GM12801 (cell line): Measurements from ENCODE around the gene CACNA2D2.

ENCODE experiments used
- TF ChIP-seq, protein P1 (sequence below): IDR thresholded peaks from one replicate; pipeline ENCODE4 v1.5.1; 2011; ENCODE audit warnings: control low read depth; ENCODE audit not compliant: insufficient read length; ENCODE audit errors: extremely low read depth

Gene CACNA2D2

DNA sequence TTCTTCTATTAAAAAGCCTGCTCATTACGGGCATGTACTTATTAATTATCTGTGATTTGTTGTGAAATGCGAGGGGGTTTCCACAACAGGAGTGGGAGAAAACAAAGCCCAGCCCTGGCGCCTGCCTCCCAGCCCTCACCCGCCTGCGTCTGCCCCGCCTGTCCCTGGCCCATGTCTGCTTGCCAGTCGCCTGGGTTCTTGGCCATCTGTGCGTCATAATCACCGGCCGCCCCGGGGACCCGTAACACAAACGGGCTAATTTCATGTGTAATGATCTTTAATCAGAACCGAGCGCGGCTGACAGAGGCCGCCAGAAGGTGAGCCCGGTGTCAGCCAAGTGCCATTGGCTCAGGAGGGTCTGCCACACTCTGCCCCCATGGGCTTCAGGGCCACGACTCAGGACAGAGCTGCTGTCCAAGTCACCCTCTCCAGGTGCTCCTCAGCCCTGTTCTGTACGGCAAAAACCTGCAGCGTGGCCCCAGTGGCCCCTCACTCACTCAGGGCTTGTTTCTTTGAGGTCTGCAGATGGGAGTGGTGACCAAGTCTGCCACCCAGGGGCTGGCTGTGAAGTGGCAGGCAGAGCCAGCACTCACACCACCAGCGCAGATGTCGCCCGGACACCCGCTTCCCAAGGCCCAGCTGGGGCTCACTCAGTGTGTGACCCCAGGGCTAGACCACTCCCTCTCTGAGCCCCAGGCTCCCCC is 115.3 kb downstream of the CACNA2D2 start:
- TF ChIP-seq, protein P1, sequence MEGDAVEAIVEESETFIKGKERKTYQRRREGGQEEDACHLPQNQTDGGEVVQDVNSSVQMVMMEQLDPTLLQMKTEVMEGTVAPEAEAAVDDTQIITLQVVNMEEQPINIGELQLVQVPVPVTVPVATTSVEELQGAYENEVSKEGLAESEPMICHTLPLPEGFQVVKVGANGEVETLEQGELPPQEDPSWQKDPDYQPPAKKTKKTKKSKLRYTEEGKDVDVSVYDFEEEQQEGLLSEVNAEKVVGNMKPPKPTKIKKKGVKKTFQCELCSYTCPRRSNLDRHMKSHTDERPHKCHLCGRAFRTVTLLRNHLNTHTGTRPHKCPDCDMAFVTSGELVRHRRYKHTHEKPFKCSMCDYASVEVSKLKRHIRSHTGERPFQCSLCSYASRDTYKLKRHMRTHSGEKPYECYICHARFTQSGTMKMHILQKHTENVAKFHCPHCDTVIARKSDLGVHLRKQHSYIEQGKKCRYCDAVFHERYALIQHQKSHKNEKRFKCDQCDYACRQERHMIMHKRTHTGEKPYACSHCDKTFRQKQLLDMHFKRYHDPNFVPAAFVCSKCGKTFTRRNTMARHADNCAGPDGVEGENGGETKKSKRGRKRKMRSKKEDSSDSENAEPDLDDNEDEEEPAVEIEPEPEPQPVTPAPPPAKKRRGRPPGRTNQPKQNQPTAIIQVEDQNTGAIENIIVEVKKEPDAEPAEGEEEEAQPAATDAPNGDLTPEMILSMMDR, result no peak

DNA sequence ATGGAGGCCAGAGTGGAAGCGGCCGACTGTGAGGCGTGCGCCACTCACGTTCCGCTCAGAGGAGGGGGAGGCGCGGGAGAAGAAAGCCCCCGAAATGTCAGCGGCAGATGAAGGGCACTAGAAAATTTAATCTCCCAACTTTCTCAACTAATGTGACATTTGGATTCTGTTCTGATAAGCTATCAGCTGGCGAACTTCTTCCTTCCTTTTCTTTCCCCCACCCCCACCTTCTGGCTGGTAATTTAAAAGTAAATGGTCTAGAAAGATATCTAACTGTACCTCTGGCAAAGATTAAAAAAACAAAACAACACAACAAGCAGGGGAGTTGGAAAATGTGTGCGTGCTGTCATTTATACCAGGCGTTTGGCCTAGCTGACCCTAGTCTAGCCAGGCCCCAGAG is 117.7 kb downstream of the CACNA2D2 start:
- TF ChIP-seq, protein P1, result no peak

DNA sequence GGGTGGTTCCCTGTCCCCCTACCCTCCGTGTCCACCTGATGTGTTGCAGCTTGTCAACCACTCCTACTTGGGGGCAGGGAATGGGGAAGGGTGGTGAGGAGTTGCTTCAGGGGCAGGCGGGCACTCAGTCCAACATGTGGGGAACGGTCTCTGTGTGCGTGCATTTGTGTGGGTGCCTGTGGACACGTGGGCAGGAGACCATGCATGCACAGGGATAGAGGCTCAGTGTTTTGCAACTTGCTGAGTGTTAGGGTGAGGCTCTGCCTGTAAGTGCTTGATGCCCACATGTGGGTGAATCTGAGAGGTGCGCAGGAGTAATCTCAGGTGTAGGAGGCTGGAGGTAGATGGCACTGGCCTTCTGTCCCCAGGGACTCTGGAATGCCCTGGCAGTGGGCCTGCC is 119.7 kb downstream of the CACNA2D2 start:
- TF ChIP-seq, protein P1, result no peak

DNA sequence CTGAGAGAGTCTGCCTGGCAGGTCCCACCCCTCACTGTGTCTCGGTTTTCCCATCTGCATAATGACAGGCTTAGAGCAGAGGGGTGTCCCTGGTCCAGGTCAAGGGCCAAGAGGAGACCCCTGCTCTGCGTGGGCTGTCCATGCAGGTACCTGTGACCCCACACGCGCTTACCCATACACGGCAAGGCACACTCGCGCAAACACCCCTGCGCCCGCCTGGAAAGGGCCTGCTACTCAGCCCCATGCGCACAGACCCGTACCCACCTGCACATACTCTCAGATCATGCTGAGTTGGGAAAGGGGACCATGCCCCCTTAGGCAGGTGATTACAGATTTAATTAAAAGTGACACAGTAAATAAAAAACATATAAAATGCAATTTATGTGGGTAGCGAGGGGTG is 120.7 kb downstream of the CACNA2D2 start:
- TF ChIP-seq, protein P1, result no peak

DNA sequence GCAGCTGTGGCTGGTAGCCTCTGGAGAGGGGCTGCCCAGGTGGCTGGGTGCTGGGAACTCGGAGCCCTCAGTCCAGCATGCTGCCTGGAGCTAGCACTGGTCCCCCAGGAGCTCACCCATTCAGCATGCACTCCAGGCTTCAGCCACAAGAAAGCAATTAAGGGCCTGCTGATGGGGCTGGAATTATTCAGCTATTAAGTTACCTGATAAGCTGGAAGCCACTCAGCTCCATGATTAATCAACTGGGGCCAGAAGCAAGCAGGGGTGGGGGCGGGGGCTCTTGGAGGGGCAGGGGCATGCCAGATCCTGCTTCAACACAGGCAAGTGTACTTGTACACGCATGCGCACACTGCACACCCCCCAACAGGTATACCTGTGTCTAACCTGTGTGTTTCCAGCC is 122.1 kb downstream of the CACNA2D2 start:
- TF ChIP-seq, protein P1, result no peak

DNA sequence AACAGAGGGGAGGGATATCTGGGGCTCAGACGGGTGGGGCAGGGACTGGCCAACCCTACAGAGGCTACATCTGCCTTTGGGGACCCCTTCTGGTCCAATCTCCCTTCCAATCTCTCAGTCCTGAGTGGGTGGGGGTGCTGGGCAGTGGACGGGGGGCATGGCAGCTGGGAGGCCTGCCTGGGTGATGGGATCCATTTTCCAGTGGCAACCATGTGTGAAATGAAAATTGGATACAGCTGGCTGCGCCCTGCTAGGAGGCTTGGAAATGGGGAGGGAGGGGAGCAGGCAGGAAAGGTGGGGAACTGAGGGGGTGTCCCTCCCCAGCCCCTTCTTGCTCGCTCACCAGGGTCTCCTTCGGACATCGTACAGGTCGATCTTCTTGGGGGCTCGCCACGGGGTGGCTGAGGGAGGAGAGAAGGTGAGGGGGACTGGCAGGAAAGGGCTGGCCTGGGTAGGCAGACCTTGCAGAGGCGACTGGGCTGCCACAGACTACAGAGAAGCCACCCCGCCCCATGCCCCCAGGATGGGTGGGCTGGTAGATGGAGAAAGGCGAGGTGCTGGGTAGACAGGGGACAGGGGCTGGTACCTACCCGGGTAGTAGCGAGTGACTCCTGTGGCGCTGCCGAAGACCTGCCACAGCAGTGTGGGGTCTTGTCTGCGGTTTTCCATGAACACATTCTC is 122.9 kb downstream of the CACNA2D2 start:
- TF ChIP-seq, protein P1, result no peak

DNA sequence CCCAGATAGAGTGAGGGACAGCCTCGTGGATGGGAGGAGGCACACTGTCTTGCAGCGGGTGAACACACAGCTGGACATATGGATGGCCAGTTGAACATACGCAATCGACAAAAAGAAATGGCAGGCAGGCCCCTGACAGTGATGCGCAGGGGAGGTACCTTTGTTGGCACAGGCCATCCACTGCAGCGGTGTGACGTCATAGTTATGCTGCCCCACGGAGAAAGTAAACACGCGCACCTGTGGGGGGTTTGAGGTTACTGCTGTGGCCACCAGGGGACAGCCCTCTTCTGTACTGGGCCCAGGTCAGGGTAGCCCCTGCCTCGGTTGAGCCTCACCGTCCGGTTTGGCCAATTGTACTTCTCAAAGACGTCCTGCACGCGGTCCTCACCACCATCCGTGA is 124.7 kb downstream of the CACNA2D2 start:
- TF ChIP-seq, protein P1, result no peak
